H9 (cell line): ENCODE data around the gene CD164L2. TPM values are rescaled to one million over a fixed set of nuclear protein-coding genes. Genes with fewer than 3 reads are reported as not detected.
A peak's percentile ranks its signal among the peaks of the same experiment; 100 is the strongest.

Experiments used
- DNase-seq: peaks from one replicate; pipeline ENCODE4 v3.0.0-alpha.2; 2017
- H2AFZ ChIP-seq: one replicate; pipeline ENCODE4 v1.6.1; 2013; ENCODE audit warnings: mild to moderate bottlenecking, low read length, control low read depth, moderate library complexity
- H2AK5ac ChIP-seq: 2 replicates; pipeline ENCODE4 v1.6.1; 2013; ENCODE audit warnings: low read length, control low read depth, mixed read lengths; ENCODE audit not compliant: insufficient read length
- H2BK120ac ChIP-seq: one replicate; pipeline ENCODE4 v1.6.1; 2013; ENCODE audit warnings: low read depth, mild to moderate bottlenecking, low read length, control low read depth, inconsistent platforms; ENCODE audit not compliant: poor library complexity, severe bottlenecking
- H2BK12ac ChIP-seq: 2 replicates; pipeline ENCODE4 v1.6.1; 2013; ENCODE audit warnings: low read length, control low read depth, mixed read lengths, low read depth; ENCODE audit not compliant: insufficient read length
- H2BK15ac ChIP-seq: 2 replicates; pipeline ENCODE4 v1.6.1; 2013; ENCODE audit warnings: low read depth, low read length, control low read depth
- H2BK20ac ChIP-seq: one replicate; pipeline ENCODE4 v1.6.1; 2013; ENCODE audit warnings: low read depth, mild to moderate bottlenecking, low read length, control low read depth, inconsistent platforms; ENCODE audit not compliant: poor library complexity, severe bottlenecking
- H2BK5ac ChIP-seq: 2 replicates; pipeline ENCODE4 v1.6.1; 2013; ENCODE audit warnings: low read length, control low read depth, mixed read lengths; ENCODE audit not compliant: insufficient read length
- H3K14ac ChIP-seq: 2 replicates; pipeline ENCODE4 v1.6.1; 2013; ENCODE audit warnings: low read length, control low read depth; ENCODE audit not compliant: insufficient read depth
- H3K18ac ChIP-seq: 2 replicates; pipeline ENCODE4 v1.6.1; 2013; ENCODE audit warnings: low read depth, mild to moderate bottlenecking, mixed read lengths, low read length, control low read depth; ENCODE audit not compliant: insufficient read length
- H3K23ac ChIP-seq: 2 replicates; pipeline ENCODE4 v1.6.1; 2013; ENCODE audit warnings: low read length, control low read depth, mixed read lengths, low read depth; ENCODE audit not compliant: insufficient read length
- H3K23me2 ChIP-seq: 2 replicates; pipeline ENCODE4 v1.6.1; 2013; ENCODE audit warnings: low read depth, mild to moderate bottlenecking, mixed read lengths, low read length, control low read depth; ENCODE audit not compliant: insufficient read length, poor library complexity, severe bottlenecking
- H3K27ac ChIP-seq: 2 replicates; pipeline ENCODE4 v1.5.1; 2013; ENCODE audit warnings: low read length, control low read depth, mixed read lengths, low read depth; ENCODE audit not compliant: insufficient read length
- H3K27me3 ChIP-seq: 2 replicates; pipeline ENCODE4 v1.6.1; 2013; ENCODE audit warnings: low read length, control low read depth, inconsistent platforms; ENCODE audit not compliant: insufficient read depth
- H3K4ac ChIP-seq: 2 replicates; pipeline ENCODE4 v1.6.1; 2013; ENCODE audit warnings: low read depth, mild to moderate bottlenecking, control low read depth, inconsistent platforms, low read length, moderate library complexity
- H3K4me1 ChIP-seq: 2 replicates; pipeline ENCODE4 v1.6.1; 2013; ENCODE audit warnings: low read length, control low read depth, inconsistent platforms; ENCODE audit not compliant: insufficient read depth
- H3K4me2 ChIP-seq: 2 replicates; pipeline ENCODE4 v1.6.1; 2013; ENCODE audit warnings: low read length, control low read depth, mixed read lengths; ENCODE audit not compliant: insufficient read length, insufficient read depth
- H3K56ac ChIP-seq: 2 replicates; pipeline ENCODE4 v1.6.1; 2013; ENCODE audit warnings: low read depth, mild to moderate bottlenecking, mixed read lengths, low read length, control low read depth; ENCODE audit not compliant: insufficient read length
- H3K79me1 ChIP-seq: 2 replicates; pipeline ENCODE4 v1.6.1; 2013; ENCODE audit warnings: low read depth, mild to moderate bottlenecking, moderate library complexity, low read length, control low read depth, inconsistent platforms; ENCODE audit not compliant: insufficient read depth, poor library complexity, severe bottlenecking
- H3K79me2 ChIP-seq: 2 replicates; pipeline ENCODE4 v1.6.1; 2013; ENCODE audit warnings: low read length, control low read depth, inconsistent platforms; ENCODE audit not compliant: insufficient read depth
- H3K9ac ChIP-seq: 2 replicates; pipeline ENCODE4 v1.6.1; 2013; ENCODE audit warnings: low read length, control low read depth, mixed read lengths; ENCODE audit not compliant: insufficient read length; ENCODE audit errors: extremely low read depth
- H3K9me3 ChIP-seq: one replicate; pipeline ENCODE4 v1.6.1; 2013; ENCODE audit warnings: low read depth, low read length, inconsistent platforms; ENCODE audit not compliant: control insufficient read depth
- H3T11ph ChIP-seq: one replicate; pipeline ENCODE4 v1.6.1; 2013; ENCODE audit warnings: mild to moderate bottlenecking, low read length, control low read depth, inconsistent platforms
- H4K20me1 ChIP-seq: one replicate; pipeline ENCODE4 v1.6.1; 2013; ENCODE audit not compliant: control insufficient read depth, insufficient read length, insufficient read depth
- H4K5ac ChIP-seq: 2 replicates; pipeline ENCODE4 v1.6.1; 2013; ENCODE audit warnings: low read depth, mild to moderate bottlenecking, mixed read lengths, low read length, control low read depth; ENCODE audit not compliant: insufficient read length
- H4K8ac ChIP-seq: replicated peaks from 2 replicates; pipeline ENCODE4 v1.6.1; 2013; ENCODE audit warnings: low read length, control low read depth, mixed read lengths, low read depth; ENCODE audit not compliant: insufficient read length
- H4K91ac ChIP-seq: 2 replicates; pipeline ENCODE4 v1.6.1; 2013; ENCODE audit warnings: low read depth, mild to moderate bottlenecking, moderate library complexity, mixed read lengths, low read length, control low read depth; ENCODE audit not compliant: insufficient read length
- H3K27ac Mint-ChIP-seq, 3 experiments: 2 replicates in 2 of 3; 3 replicates in 1 of 3; pipeline ENCODE4 v1.8.0; 2020 to 2021; ENCODE audit warnings: mixed read lengths in 3 of 3, mild to moderate bottlenecking in 1 of 3, moderate library complexity in 1 of 3
- H3K27me3 Mint-ChIP-seq: 2 replicates; pipeline ENCODE4 v1.8.0; 2021; ENCODE audit warnings: low read depth, mild to moderate bottlenecking, moderate library complexity, mixed read lengths
- H3K36me3 Mint-ChIP-seq, 3 experiments: 2 replicates in 2 of 3; 3 replicates in 1 of 3; pipeline ENCODE4 v1.8.0; 2020 to 2021; ENCODE audit warnings: low read depth in 3 of 3, mixed read lengths in 3 of 3; ENCODE audit not compliant: insufficient read depth in 1 of 3
- H3K4me1 Mint-ChIP-seq, 2 experiments: 2 replicates each; pipeline ENCODE4 v1.8.0; 2020; ENCODE audit warnings: mixed read lengths in 2 of 2
- H3K4me3 Mint-ChIP-seq, 2 experiments: 2 replicates in 1 of 2; 3 replicates in 1 of 2; pipeline ENCODE4 v1.8.0; 2020 to 2021; ENCODE audit warnings: mild to moderate bottlenecking in 2 of 2, mixed read lengths in 2 of 2, moderate library complexity in 1 of 2
- H3K9me3 Mint-ChIP-seq, 2 experiments: 2 replicates in 1 of 2; 3 replicates in 1 of 2; pipeline ENCODE4 v1.8.0; 2020; ENCODE audit warnings: mild to moderate bottlenecking in 2 of 2, mixed read lengths in 2 of 2, moderate library complexity in 1 of 2
- CTCF ChIP-seq: fragments of 200-600 bp; sonication (generic); conservative IDR thresholded peaks from 3 replicates; pipeline ENCODE4 v1.8.0; 2021; ENCODE audit warnings: antibody characterized with exemption, mild to moderate bottlenecking
- WGBS: extraction: QIAGEN DNeasy Blood & Tissue Kit; methylation state at CpG from one replicate; pipeline ENCODE4 v1.1.7; 2013; ENCODE audit warnings: missing lambda C conversion rate, low lambda C conversion rate, mixed read lengths; ENCODE audit not compliant: insufficient read length; ENCODE audit errors: extremely low coverage; 5-methylcytosine and 5-hydroxymethylcytosine counted together
- total RNA-seq: library from RNA; stranded (reverse); gene quantifications from 2 replicates; pipeline ENCODE4 v1.2.1, GENCODE V29; 2021

CD164L2 gene
- total RNA-seq, 1 experiment from 2014 or later, result 1.2 TPM

GRCh38 chr1:27428316-27429028, 45.3 kb upstream of the CD164L2 start:
- Mint-ChIP-seq H3K36me3 (peaks cover 12 to 19% (median 18%) of the 10 kb centered on the region in 3 experiments; a peak in 6 of 7 replicates), H3K9me3 (no peaks in the 10 kb centered on the region), H3K4me3 (peak overlapping the region in 1 of 2 experiments; percentile 31; a peak in 3 of 5 replicates), H3K27me3 (no peaks in the 10 kb centered on the region), H3K4me1 (peaks cover 44 to 46% of the 10 kb centered on the region in 2 experiments), H3K27ac (peak overlapping the region; percentile 85 to 96 (median 86))
- Histone ChIP-seq H2BK5ac (no peak overlapping the region), H3T11ph (no peak overlapping the region), H2BK15ac (no peak overlapping the region), H3K23me2 (no peaks in the 10 kb centered on the region), H3K4ac (no peak overlapping the region), H4K91ac (no peak overlapping the region), H4K8ac (no peak overlapping the region), H2AFZ (no peak overlapping the region), H2AK5ac (no peak overlapping the region), H3K27me3 (no peaks in the 10 kb centered on the region), H4K5ac (no peak overlapping the region), H3K79me2 (peaks cover 5% of the 10 kb centered on the region; the same call in 1 of the 2 replicates), H3K18ac (no peak overlapping the region), H3K9me3 (no peaks in the 10 kb centered on the region), H3K4me1 (peaks cover 15% of the 10 kb centered on the region; the same call in 1 of the 2 replicates), H2BK120ac (no peak overlapping the region), H2BK12ac (no peak overlapping the region), H3K4me2 (no peak overlapping the region), H2BK20ac (no peak overlapping the region), H3K56ac (no peak overlapping the region), H3K27ac (no peak overlapping the region), H3K9ac (no peak overlapping the region), H3K23ac (no peak overlapping the region), H3K79me1 (peaks cover 2% of the 10 kb centered on the region), H3K14ac (no peak overlapping the region), H4K20me1 (no peaks in the 10 kb centered on the region)
- no peak for TF ChIP-seq CTCF
- DNase-seq, result no peak
- WGBS, result no CpG with 5 or more reads among the region's 17 CpGs
